NCI-H2227 treated with DMSO at 0.1 percent for 48 hours (cell line): Measurements from ENCODE around the gene SLC38A2.
"Not testable (repeated sequence)": the region's sequence is repeated elsewhere in the genome, so short reads cannot be mapped to it uniquely, and the experiment has no call there.

Experiments
- DNase-seq: peaks from one replicate; lab custom pipeline; 2025; lab: John Stamatoyannopoulos, UW

SLC38A2 gene

GRCh38 chr12:46372544-46373300 is at the start of gene SLC38A2:
TSS of gene SLC38A2 (minus strand) at chr12:46372773. CDS start at chr12:46371293, 1,480 bp downstream.
- peak; percentile 60 for DNase-seq

- DNase-seq, result no peak
These were observed 47.1 kb upstream of the SLC38A2 start for GRCh38 chr12:46419675-46420074.

- no peak for DNase-seq
These were observed 43.0 kb upstream of the SLC38A2 start for GRCh38 chr12:46415552-46415951.

- no peak for DNase-seq
These were observed 42.2 kb upstream of the SLC38A2 start for GRCh38 chr12:46414591-46415268.

- DNase-seq, result no peak
These were observed 40.8 kb upstream of the SLC38A2 start for GRCh38 chr12:46413368-46413767.

- no peak for DNase-seq
These were observed 40.3 kb upstream of the SLC38A2 start for GRCh38 chr12:46412857-46413256.

- no peak for DNase-seq
These were observed 37.9 kb upstream of the SLC38A2 start for GRCh38 chr12:46410495-46410894.

GRCh38 chr12:46409974-46410373 is 37.4 kb upstream of the SLC38A2 start:
- no peak for DNase-seq

- peak; percentile 58 for DNase-seq
These were observed 36.8 kb upstream of the SLC38A2 start for GRCh38 chr12:46409342-46409741.

GRCh38 chr12:46408441-46408840 is 35.9 kb upstream of the SLC38A2 start:
- no peak for DNase-seq

GRCh38 chr12:46407361-46407760 is 34.8 kb upstream of the SLC38A2 start:
- no peak for DNase-seq

- DNase-seq, result no peak
These were observed 33.9 kb upstream of the SLC38A2 start for GRCh38 chr12:46406352-46407027.

GRCh38 chr12:46404733-46405132 is 32.2 kb upstream of the SLC38A2 start:
- no peak for DNase-seq

- DNase-seq, result no peak
These were observed 31.7 kb upstream of the SLC38A2 start for GRCh38 chr12:46404225-46404631.

GRCh38 chr12:46403719-46404070 is 31.1 kb upstream of the SLC38A2 start:
- DNase-seq, result no peak

GRCh38 chr12:46402941-46403718 is 30.6 kb upstream of the SLC38A2 start:
- DNase-seq, result no peak

GRCh38 chr12:46402451-46402850 is 29.9 kb upstream of the SLC38A2 start:
- no peak for DNase-seq

GRCh38 chr12:46401662-46402061 is 29.1 kb upstream of the SLC38A2 start:
- DNase-seq, result no peak

GRCh38 chr12:46400406-46400805 is 27.8 kb upstream of the SLC38A2 start:
- no peak for DNase-seq

GRCh38 chr12:46399461-46400248 is 27.1 kb upstream of the SLC38A2 start:
- DNase-seq, result not testable (repeated sequence)

GRCh38 chr12:46396826-46397225 is 24.3 kb upstream of the SLC38A2 start:
- no peak for DNase-seq
